Measurements from ENCODE around the gene PCCB. TPM values are rescaled to one million over a fixed set of nuclear protein-coding genes. Genes with fewer than 3 reads are reported as not detected.
"Not testable (repeated sequence)": the region's sequence is repeated elsewhere in the genome, so short reads cannot be mapped to it uniquely, and the experiment has no call there.

Gene PCCB
- total and polyA plus RNA-seq, 2 donors (not counting 1 experiment from before 2014, with no cell fraction given): 12.1 to 15.5 TPM

DNA sequence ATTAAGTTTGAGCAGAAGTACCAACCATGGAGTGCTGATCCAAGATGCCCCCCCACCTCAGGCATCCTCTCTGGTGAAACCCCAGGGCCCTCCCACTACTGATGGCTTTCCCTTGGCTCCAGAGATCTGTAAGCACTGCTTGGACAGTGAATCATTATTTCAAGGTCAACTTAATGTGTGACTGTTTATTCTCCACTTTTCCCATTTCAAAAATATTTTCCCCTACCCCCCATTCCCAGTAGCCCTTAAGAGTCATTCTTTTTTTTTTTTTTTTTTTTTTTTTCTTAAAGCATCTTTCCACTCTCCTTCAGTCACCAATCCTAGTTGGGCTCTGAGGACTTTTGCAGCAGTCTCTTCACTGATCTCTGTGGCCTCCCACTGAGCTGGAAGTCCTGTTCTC is 82.6 kb downstream of the PCCB start:
- Mint-ChIP-seq H3K27ac (no peak overlapping the region), H3K4me1 (no peaks in the 10 kb centered on the region), H3K9me3 (ENCODE audit: insufficient read depth) (no peaks in the 10 kb centered on the region), H3K27me3 (no peaks in the 10 kb centered on the region), H3K4me3 (no peak overlapping the region)
- Histone ChIP-seq H3K9me3 (ENCODE audit: control extremely low read depth in 1 of 3, control insufficient read depth in 2 of 3, insufficient read depth in 1 of 3, low read length in 2 of 3) (no peaks in the 10 kb centered on the region), H3K4me3 (ENCODE audit: control extremely low read depth in 1 of 5, extremely low read depth in 1 of 5, insufficient read depth in 1 of 5, low read depth in 2 of 5, low read length in 4 of 5) (no peak overlapping the region), H2AFZ (ENCODE audit: insufficient read depth, low read depth, low read length, poor library complexity, severe bottlenecking) (no peak overlapping the region), H3K4me2 (replicated peaks; ENCODE audit: low read depth, low read length, poor library complexity, severe bottlenecking) (no peak overlapping the region), H3K79me2 (ENCODE audit: control insufficient read depth, insufficient read depth, low read length) (no peaks in the 10 kb centered on the region), H4K20me1 (ENCODE audit: control insufficient read depth, insufficient read depth, low read length, poor library complexity, severe bottlenecking) (no peaks in the 10 kb centered on the region), H3K36me3 (replicated peaks in 1 of 2; ENCODE audit: control extremely low read depth in 1 of 2, control insufficient read depth in 1 of 2, extremely low read depth in 1 of 2, insufficient read depth in 2 of 2, low read length in 1 of 2) (peaks cover 2 to 27% of the 10 kb centered on the region in 2 experiments), H3K27me3 (replicated peaks in 1 of 4; ENCODE audit: control extremely low read depth in 1 of 4, control insufficient read depth in 3 of 4, insufficient read depth in 4 of 4, low read length in 3 of 4) (no peaks in the 10 kb centered on the region), H3K9ac (ENCODE audit: low read length) (no peak overlapping the region), H3K27ac (ENCODE audit: low read length in 2 of 2) (no peak overlapping the region), H3K4me1 (ENCODE audit: control insufficient read depth in 2 of 2, insufficient read depth in 2 of 2, low read length in 2 of 2) (no peaks in the 10 kb centered on the region)
- ChIA-PET POLR2A (no interaction called here), CTCF (interaction anchor here (1.0 to 2.2 kb wide), 2 partner anchors 258 to 681 kb away, joined by 3 to 7 read pairs; no protein-coding TSS in a partner anchor)
- intact Hi-C loops (cut with micrococcal nuclease): no loop called here
- DNase-seq (no peak), ATAC-seq (ENCODE audit: low read depth) (no peak)
- no peak for TF ChIP-seq EZH2 (IDR thresholded peaks at IDR 0.05; ENCODE audit: borderline replicate concordance, insufficient read depth, low read depth, low read length, poor library complexity, severe bottlenecking)
- TF ChIP-seq, protein P1, sequence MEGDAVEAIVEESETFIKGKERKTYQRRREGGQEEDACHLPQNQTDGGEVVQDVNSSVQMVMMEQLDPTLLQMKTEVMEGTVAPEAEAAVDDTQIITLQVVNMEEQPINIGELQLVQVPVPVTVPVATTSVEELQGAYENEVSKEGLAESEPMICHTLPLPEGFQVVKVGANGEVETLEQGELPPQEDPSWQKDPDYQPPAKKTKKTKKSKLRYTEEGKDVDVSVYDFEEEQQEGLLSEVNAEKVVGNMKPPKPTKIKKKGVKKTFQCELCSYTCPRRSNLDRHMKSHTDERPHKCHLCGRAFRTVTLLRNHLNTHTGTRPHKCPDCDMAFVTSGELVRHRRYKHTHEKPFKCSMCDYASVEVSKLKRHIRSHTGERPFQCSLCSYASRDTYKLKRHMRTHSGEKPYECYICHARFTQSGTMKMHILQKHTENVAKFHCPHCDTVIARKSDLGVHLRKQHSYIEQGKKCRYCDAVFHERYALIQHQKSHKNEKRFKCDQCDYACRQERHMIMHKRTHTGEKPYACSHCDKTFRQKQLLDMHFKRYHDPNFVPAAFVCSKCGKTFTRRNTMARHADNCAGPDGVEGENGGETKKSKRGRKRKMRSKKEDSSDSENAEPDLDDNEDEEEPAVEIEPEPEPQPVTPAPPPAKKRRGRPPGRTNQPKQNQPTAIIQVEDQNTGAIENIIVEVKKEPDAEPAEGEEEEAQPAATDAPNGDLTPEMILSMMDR (IDR thresholded peaks at IDR 0.05): no peak

DNA sequence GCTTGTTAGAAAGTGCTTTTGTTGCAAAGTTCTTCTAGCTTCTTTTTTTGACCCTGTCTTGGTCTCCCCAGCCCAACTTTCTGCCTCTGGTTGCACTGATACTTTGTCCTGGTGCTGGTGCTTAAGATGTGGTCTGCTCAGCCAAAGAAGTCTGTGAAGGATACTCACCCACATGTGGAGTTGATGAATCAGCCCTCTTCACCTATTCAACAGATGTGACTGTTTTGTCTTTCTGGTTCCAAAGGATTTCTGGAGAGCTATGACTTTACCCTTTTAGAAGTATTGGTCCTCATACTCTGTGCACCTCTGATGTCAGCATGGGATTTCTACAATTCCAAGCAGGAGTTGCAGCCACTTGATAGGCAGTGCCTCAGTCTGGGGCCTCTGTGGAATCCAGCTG is 84.1 kb downstream of the PCCB start:
- H3K27me3 Mint-ChIP-seq: no peaks in the 10 kb centered on the region
- Histone ChIP-seq H3K36me3 (replicated peaks in 1 of 2; ENCODE audit: control extremely low read depth in 1 of 2, control insufficient read depth in 1 of 2, extremely low read depth in 1 of 2, insufficient read depth in 2 of 2, low read length in 1 of 2) (peaks cover 0 to 20% of the 10 kb centered on the region in 2 experiments), H3K4me1 (ENCODE audit: control insufficient read depth in 2 of 2, insufficient read depth in 2 of 2, low read length in 2 of 2) (no peaks in the 10 kb centered on the region), H3K9ac (ENCODE audit: low read length) (no peak overlapping the region), H3K27me3 (replicated peaks in 1 of 4; ENCODE audit: control extremely low read depth in 1 of 4, control insufficient read depth in 3 of 4, insufficient read depth in 4 of 4, low read length in 3 of 4) (no peaks in the 10 kb centered on the region), H3K4me2 (replicated peaks; ENCODE audit: low read depth, low read length, poor library complexity, severe bottlenecking) (no peak overlapping the region), H4K20me1 (ENCODE audit: control insufficient read depth, insufficient read depth, low read length, poor library complexity, severe bottlenecking) (no peaks in the 10 kb centered on the region), H3K27ac (ENCODE audit: low read length in 2 of 2) (no peak overlapping the region), H3K4me3 (ENCODE audit: control extremely low read depth in 1 of 5, extremely low read depth in 1 of 5, insufficient read depth in 1 of 5, low read depth in 2 of 5, low read length in 4 of 5) (no peak overlapping the region), H2AFZ (ENCODE audit: insufficient read depth, low read depth, low read length, poor library complexity, severe bottlenecking) (no peak overlapping the region), H3K9me3 (ENCODE audit: control extremely low read depth in 1 of 3, control insufficient read depth in 2 of 3, insufficient read depth in 1 of 3, low read length in 2 of 3) (no peaks in the 10 kb centered on the region), H3K79me2 (ENCODE audit: control insufficient read depth, insufficient read depth, low read length) (no peaks in the 10 kb centered on the region)
- TF ChIP-seq, protein P1 (IDR thresholded peaks at IDR 0.05): no peak
- TF ChIP-seq EZH2 (IDR thresholded peaks at IDR 0.05; ENCODE audit: borderline replicate concordance, insufficient read depth, low read depth, low read length, poor library complexity, severe bottlenecking): no peak
- DNase-seq: no peak
- CTCF ChIA-PET: interaction anchor here (2.2 kb wide), 1 partner anchor 680 kb away, joined by 7 read pairs; no protein-coding TSS in a partner anchor
- POLR2A ChIA-PET: no interaction called here
- no peaks in the 10 kb centered on the region for H3K9me3 Mint-ChIP-seq (ENCODE audit: insufficient read depth)
- no peak overlapping the region for H3K27ac Mint-ChIP-seq
- no peaks in the 10 kb centered on the region for H3K4me1 Mint-ChIP-seq
- no peak overlapping the region for H3K4me3 Mint-ChIP-seq
- intact Hi-C loops (cut with micrococcal nuclease): no loop called here
- ATAC-seq (ENCODE audit: low read depth): no peak

DNA sequence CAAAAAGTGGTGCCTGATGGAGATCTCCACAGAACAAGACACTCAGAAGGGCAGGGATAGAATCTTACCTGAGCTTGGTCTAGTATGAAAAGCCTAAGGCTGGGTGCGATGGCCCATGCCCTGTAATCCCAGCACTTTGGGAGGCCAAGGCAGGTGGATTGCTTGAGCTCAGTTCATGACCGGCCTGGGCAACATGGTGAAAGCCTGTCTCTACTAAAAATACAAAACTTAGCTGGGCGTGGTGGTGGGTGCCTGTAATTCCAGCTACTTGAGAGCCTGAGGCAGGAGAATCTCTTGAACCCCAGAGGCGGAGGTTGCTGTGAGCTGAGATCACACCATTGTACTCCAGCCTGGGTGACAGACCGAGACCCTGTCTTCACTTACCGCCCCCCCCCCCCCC is 84.6 kb downstream of the PCCB start:
- ATAC-seq (ENCODE audit: low read depth); DNase-seq; H3K4me3 Mint-ChIP-seq; H3K9me3 Mint-ChIP-seq (ENCODE audit: insufficient read depth); H3K9ac ChIP-seq (ENCODE audit: low read length); intact Hi-C loops (cut with micrococcal nuclease); H3K27ac ChIP-seq (ENCODE audit: low read length in 2 of 2); H3K9me3 ChIP-seq (ENCODE audit: control extremely low read depth in 1 of 3, control insufficient read depth in 2 of 3, insufficient read depth in 1 of 3, low read length in 2 of 3); H3K27me3 ChIP-seq (replicated peaks in 1 of 4; ENCODE audit: control extremely low read depth in 1 of 4, control insufficient read depth in 3 of 4, insufficient read depth in 4 of 4, low read length in 3 of 4); H3K79me2 ChIP-seq (ENCODE audit: control insufficient read depth, insufficient read depth, low read length); H3K4me1 ChIP-seq (ENCODE audit: control insufficient read depth in 2 of 2, insufficient read depth in 2 of 2, low read length in 2 of 2); H3K27me3 Mint-ChIP-seq; POLR2A ChIA-PET; H3K4me1 Mint-ChIP-seq; H2AFZ ChIP-seq (ENCODE audit: insufficient read depth, low read depth, low read length, poor library complexity, severe bottlenecking); H3K4me2 ChIP-seq (replicated peaks; ENCODE audit: low read depth, low read length, poor library complexity, severe bottlenecking); H3K27ac Mint-ChIP-seq; H4K20me1 ChIP-seq (ENCODE audit: control insufficient read depth, insufficient read depth, low read length, poor library complexity, severe bottlenecking); H3K4me3 ChIP-seq (ENCODE audit: control extremely low read depth in 1 of 5, extremely low read depth in 1 of 5, insufficient read depth in 1 of 5, low read depth in 2 of 5, low read length in 4 of 5): not testable (repeated sequence)
- CTCF ChIA-PET: interaction anchor here (2.2 kb wide), 1 partner anchor 679 kb away, joined by 7 read pairs; no protein-coding TSS in a partner anchor
- H3K36me3 ChIP-seq (replicated peaks in 1 of 2; ENCODE audit: control extremely low read depth in 1 of 2, control insufficient read depth in 1 of 2, extremely low read depth in 1 of 2, insufficient read depth in 2 of 2, low read length in 1 of 2): peaks cover 0 to 24% of the 10 kb centered on the region in 2 experiments
- WGBS (ENCODE audit: insufficient coverage): 100% methylated on average over 4 of the region's 6 CpGs

Data from B cell (primary cell).